GM10248 (cell line): Measurements from ENCODE around the gene LYPD6.

Experiments
- CTCF ChIA-PET: fragments of 300-600 bp; sonication (Branson Sonifier 250); formaldehyde crosslinking; extraction: SDS; loops from one replicate; lab custom pipeline; 2021; ENCODE audit warnings: antibody characterized with exemption; lab: Yijun Ruan, JAX
- POLR2A ChIA-PET: fragments of 350-650 bp; sonication (Branson Sonifier 250); formaldehyde crosslinking; extraction: SDS; loops from one replicate; lab custom pipeline; 2020; ENCODE audit warnings: antibody characterized with exemption; lab: Yijun Ruan, JAX
- DNase-seq: peaks from one replicate; pipeline ENCODE4 v3.0.0; 2012; ENCODE audit errors: extremely low spot score
- TF ChIP-seq, protein P1 (sequence below): IDR thresholded peaks from 2 replicates; pipeline ENCODE4 v1.5.1; 2012; ENCODE audit warnings: mild to moderate bottlenecking, low read depth; ENCODE audit errors: extremely low read depth, missing control alignments, control extremely low read depth

LYPD6 gene

GRCh38 chr2:149428783-149429182, 98.4 kb downstream of the LYPD6 start:
- POLR2A ChIA-PET = no interaction called here
- CTCF ChIA-PET = interaction anchor here (1.8 kb wide), 1 partner anchor 13 kb away, joined by 4 read pairs; no protein-coding TSS in a partner anchor
- DNase-seq = no peak
- TF ChIP-seq, protein P1, sequence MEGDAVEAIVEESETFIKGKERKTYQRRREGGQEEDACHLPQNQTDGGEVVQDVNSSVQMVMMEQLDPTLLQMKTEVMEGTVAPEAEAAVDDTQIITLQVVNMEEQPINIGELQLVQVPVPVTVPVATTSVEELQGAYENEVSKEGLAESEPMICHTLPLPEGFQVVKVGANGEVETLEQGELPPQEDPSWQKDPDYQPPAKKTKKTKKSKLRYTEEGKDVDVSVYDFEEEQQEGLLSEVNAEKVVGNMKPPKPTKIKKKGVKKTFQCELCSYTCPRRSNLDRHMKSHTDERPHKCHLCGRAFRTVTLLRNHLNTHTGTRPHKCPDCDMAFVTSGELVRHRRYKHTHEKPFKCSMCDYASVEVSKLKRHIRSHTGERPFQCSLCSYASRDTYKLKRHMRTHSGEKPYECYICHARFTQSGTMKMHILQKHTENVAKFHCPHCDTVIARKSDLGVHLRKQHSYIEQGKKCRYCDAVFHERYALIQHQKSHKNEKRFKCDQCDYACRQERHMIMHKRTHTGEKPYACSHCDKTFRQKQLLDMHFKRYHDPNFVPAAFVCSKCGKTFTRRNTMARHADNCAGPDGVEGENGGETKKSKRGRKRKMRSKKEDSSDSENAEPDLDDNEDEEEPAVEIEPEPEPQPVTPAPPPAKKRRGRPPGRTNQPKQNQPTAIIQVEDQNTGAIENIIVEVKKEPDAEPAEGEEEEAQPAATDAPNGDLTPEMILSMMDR = no peak

DNA sequence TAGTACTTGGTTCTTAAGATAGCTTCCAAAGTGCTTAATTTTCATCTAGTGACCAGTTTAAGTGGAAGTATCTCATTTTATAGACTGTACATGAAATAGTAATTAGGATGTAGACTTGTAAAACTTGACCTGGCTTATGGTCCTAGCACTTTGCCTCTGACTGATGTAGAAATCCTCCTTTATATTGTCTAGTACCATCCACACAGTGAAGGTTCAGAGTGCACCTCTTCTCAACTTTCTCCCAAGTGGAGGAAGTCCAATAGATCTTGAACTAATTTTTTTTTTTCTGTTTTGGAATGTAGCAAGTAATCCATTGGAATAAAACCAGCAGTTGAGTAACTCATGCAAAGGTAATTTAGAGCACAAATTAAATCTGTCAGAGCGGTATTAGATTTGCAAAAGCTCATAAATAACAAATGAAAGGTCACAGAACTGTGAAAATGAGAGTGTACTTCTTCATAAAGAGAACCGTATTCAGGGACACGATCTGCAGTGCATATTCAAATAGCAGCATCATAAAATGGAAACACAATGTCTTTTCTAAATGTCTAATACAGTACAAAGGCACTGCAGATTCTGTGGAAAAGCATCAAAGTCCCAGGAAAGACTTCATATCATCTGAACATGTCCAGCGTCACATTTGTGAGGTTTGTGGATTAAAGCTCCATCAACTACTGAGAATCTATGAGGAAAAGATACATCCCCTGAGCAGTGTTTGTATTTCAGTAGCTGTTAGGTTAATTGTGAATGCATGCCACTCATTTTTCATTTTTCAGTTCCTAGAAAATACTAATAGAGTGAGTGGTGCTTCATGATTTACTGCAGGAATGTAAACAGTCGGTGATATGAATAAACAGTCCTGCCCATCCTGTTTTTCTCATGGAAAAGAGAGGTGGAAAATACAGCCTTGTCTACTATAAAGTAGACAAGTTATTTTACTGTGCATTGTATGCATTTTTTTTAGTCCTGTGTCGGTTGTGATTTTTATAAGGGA, 100.7 kb downstream of the LYPD6 start:
- POLR2A ChIA-PET = interaction anchor here (0.6 kb wide), 1 partner anchor 66 kb away, joined by 3 read pairs; no protein-coding TSS in a partner anchor

GRCh38 chr2:149438330-149438960, 108.1 kb downstream of the LYPD6 start:
- ChIA-PET POLR2A (no interaction called here), CTCF (no interaction called here)
- TF ChIP-seq, protein P1 = no peak
- no peak for DNase-seq

More for the DNA sequence above, 100.7 kb downstream of the LYPD6 start:
- CTCF ChIA-PET = interaction anchor here (1.3 kb wide), 1 partner anchor 22 kb away, joined by 3 read pairs; no protein-coding TSS in a partner anchor
- DNase-seq = no peak
- TF ChIP-seq, protein P1 = no peak

DNA sequence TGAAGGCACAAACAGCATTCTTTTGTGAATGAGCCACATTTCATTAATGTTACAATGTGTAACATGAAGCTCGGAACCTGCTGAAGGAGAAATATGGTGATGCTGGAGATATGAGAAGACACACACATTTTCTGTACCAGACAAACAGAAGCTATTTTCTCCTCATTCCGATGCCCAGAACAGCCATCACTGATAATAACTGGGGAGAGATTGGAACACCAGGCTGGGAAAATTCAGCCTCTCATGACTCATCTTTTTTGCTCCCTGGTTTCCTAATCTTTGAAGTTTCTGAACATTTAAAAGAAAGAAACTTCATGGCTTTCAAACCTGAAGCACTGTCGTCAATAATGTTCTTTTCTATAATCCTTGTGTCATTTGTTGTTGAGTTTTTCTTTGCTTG, 110.9 kb downstream of the LYPD6 start:
- ChIA-PET CTCF (interaction anchor here (1.2 kb wide), 1 partner anchor 12 kb away, joined by 4 read pairs; no protein-coding TSS in a partner anchor), POLR2A (no interaction called here)
- no peak for DNase-seq
- TF ChIP-seq, protein P1 = no peak

- no peak for DNase-seq
- TF ChIP-seq, protein P1 = no peak
- CTCF ChIA-PET = no interaction called here
- POLR2A ChIA-PET = no interaction called here
These were observed 112.0 kb downstream of the LYPD6 start for GRCh38 chr2:149442346-149442745.

DNA sequence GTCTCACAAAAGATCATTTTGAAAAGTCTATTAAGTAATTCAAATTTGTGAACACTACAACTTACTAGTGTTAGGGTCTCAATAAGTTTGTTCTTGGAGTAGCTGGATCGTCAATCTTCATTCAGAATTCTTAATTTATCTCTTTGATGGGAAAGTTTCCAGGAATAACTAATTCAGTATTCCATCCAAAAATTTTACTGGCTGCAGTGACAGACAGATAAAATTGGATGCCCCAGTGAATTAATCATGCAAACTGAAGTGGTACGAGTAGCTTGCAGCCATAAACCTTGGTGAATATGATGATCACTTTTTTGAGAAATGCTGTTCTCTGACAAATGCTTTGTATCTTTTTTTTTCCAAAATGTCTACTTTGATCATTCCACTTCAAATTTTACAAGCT, 112.8 kb downstream of the LYPD6 start:
- CTCF ChIA-PET = no interaction called here
- POLR2A ChIA-PET = no interaction called here
- TF ChIP-seq, protein P1 = no peak
- no peak for DNase-seq
